GM19238 (cell line): ENCODE measurements around the gene YWHAQ.

ENCODE experiments used
- DNase-seq: peaks from one replicate; pipeline ENCODE4 v3.0.0; 2011; ENCODE audit warnings: low spot score; ENCODE audit not compliant: insufficient read length

Gene YWHAQ

DNA sequence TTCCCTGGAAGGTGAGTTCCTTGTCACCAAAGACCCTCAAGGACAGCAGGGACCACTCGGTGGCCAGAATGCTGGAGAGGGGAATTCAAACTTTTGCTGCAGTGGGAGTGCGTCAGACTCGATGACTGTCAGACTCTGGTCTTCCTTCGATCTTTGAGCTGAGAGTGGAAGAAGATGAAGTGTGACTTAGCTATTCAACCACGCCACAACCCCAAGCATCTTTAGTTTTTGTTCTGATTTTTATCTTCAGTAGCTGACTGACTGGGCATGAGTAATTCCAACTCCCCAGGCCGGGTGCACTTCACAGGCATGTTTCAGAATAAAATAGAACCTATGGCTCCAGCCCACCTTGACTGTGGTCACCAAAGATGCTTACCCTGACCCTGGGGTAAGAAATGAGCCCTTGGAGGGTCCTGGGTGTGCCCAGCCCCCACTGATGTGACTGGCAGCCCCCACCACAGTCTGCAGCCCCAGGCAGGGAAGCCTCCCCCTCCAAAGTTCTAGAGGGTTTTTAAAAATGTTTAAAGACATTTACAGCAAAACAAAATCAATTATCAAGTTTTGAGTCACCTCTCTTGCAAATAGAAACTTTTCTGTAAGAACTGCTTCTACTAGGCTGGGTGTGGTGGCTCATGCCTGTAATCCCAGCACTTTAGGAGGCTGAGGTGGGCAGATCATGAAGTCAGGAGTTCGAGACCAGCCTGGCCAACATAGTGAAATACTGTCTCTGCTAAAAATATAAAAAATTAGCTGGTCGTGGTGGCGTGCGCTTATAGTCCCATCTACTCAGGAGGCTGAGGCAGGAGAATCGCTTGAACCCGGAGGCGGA is 24.9 kb upstream of the YWHAQ start:
- DNase-seq = no peak

- DNase-seq = no peak
Measured at GRCh38 chr2:9654452-9655100, 23.8 kb upstream of the YWHAQ start.

- no peak for DNase-seq
Measured at GRCh38 chr2:9653485-9654271, 22.9 kb upstream of the YWHAQ start.

DNA sequence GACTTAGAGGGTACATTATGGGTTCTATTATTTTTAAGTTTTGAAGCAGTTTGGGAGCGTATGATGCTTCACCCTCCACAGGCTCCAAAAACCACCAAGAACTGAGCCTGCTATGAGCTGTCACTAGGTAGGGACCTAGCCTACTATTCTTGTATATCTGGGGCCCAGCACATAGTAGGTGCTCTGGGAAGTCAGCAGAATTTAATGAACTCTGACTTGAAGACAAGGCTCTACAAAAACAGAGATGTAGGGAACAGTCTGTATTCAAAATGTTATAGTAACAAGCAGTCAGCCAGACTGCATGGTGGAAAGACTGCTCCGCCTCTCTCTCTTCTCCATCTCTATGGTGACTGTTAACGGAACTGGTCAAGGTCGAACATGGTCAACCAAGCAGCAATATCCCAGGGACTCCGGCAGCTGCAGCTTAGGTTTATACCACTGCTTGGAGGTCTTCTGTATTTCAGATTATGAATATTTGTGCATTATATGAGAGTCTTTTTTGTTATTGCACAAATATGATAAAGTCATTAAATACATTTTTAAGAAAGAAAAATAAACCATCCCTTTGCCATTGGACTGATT is 22.2 kb upstream of the YWHAQ start:
- DNase-seq = no peak

DNA sequence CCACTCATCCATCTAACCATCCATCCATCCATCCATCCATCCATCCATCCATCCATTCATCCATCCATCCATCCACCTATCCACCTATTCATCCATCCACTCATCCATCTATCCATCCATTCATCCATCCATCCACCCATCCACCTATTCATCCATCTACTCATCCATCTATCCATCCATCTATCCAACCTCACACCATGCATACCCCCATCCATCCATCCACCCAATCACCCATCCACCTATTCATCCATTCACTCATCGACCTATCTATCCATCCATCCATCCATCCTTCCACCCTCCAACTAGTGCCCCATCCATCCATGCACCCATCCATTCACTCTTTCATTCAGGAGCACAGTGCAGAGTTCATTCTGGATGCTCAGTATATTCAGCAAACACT is 21.5 kb upstream of the YWHAQ start:
- DNase-seq = no peak

GRCh38 chr2:9650119-9650821 is 19.5 kb upstream of the YWHAQ start:
- DNase-seq = no peak

- no peak for DNase-seq
Measured at GRCh38 chr2:9649261-9649660, 18.5 kb upstream of the YWHAQ start.

DNA sequence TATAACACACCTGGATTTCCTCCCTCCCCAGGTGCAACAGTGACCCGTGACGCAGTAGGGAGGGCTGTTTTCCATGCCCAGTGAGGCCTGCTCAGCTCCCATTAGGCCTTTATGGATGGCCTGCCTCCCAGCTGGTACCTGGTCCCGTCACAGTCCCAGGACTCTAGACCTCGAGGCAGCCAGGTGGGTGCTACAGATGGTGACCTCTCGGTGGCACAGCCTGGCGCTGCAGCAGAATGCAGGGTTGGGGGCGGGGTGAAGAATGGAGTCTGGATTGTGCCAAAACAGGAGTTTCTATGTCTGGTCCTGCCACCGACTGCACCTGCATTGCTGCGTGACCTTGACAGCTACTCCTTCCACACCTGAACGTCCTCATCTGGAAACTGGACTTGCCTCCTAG is 18.0 kb upstream of the YWHAQ start:
- no peak for DNase-seq

GRCh38 chr2:9647884-9648283 is 17.1 kb upstream of the YWHAQ start:
- no peak for DNase-seq

- no peak for DNase-seq
Measured at GRCh38 chr2:9646196-9647030, 15.6 kb upstream of the YWHAQ start.

- DNase-seq = no peak
Measured at GRCh38 chr2:9644603-9645002, 13.8 kb upstream of the YWHAQ start.

GRCh38 chr2:9644021-9644420 is 13.2 kb upstream of the YWHAQ start:
- no peak for DNase-seq

GRCh38 chr2:9641641-9642040 is 10.8 kb upstream of the YWHAQ start:
- no peak for DNase-seq

GRCh38 chr2:9640403-9641104 is 9.8 kb upstream of the YWHAQ start:
- no peak for DNase-seq

- DNase-seq = no peak
Measured at GRCh38 chr2:9639740-9640343, 9.0 kb upstream of the YWHAQ start.

GRCh38 chr2:9639000-9639602 is 8.3 kb upstream of the YWHAQ start:
- DNase-seq = no peak

- DNase-seq = no peak
Measured at GRCh38 chr2:9638532-9638931, 7.7 kb upstream of the YWHAQ start.

DNA sequence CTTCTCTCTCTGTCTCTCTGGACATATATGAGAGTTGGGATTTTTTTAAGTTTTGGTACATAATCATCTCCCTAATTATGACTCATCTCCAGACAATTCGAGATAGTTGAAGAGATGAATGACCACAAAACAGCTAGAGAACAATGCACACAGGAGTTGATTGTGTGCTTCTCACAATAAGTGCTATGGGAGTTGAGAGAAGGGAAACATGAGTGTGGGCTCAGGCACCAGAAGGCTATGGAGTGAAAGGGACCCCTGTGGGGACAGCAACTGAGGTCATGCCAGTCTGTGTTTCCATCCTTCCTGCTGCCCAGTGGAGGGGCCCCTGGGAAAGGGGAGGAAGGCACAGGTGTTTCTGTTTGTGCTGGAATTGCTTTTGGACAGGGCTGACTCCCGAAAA is 6.5 kb upstream of the YWHAQ start:
- DNase-seq = no peak

GRCh38 chr2:9634133-9634532 is 3.3 kb upstream of the YWHAQ start:
- no peak for DNase-seq
